ENCODE data around the gene RGS6.

Gene RGS6

GRCh38 chr14:72308967-72309485 lies 376.8 kb downstream of the RGS6 start:
- no peak for TF ChIP-seq CTCF (IDR thresholded peaks at IDR 0.05)
- H3K4me3 ChIP-seq, result no peak overlapping the region
- H3K36me3 ChIP-seq, result no peaks in the 10 kb centered on the region
- DNase-seq, result no peak
- peaks cover 0 to 41% (median 12%) of the 10 kb centered on the region in 4 donors for H3K4me1 ChIP-seq
- intact Hi-C loops (cut with DNase I; ENCODE audit: low total_unique reads), result no loop called here
- H3K27ac ChIP-seq, result no peak overlapping the region
- peaks cover 0 to 9% (median 0%) of the 10 kb centered on the region in 3 donors for H3K9me3 ChIP-seq
- no peaks in the 10 kb centered on the region for H3K27me3 ChIP-seq

- no peak for DNase-seq
- no peak for TF ChIP-seq CTCF (IDR thresholded peaks at IDR 0.05)
- peaks cover 0 to 46% (median 12%) of the 10 kb centered on the region in 4 donors for H3K4me1 ChIP-seq
Measured at GRCh38 chr14:72311116-72311515, 378.9 kb downstream of the RGS6 start.

GRCh38 chr14:72311516-72311915 lies 379.3 kb downstream of the RGS6 start:
- Histone ChIP-seq H3K27me3 (no peaks in the 10 kb centered on the region), H3K4me3 (no peak overlapping the region), H3K36me3 (no peaks in the 10 kb centered on the region), H3K9me3 (no peaks in the 10 kb centered on the region), H3K4me1 (peaks cover 0 to 46% (median 12%) of the 10 kb centered on the region in 4 donors), H3K27ac (peak overlapping the region in 1 of 2 donors; percentile 41)
- TF ChIP-seq CTCF (IDR thresholded peaks at IDR 0.05), result no peak
- intact Hi-C loops (cut with DNase I; ENCODE audit: low total_unique reads), result no loop called here
- DNase-seq, result no peak

More at GRCh38 chr14:72311116-72311515, 378.9 kb downstream of the RGS6 start:
- peak overlapping the region; percentile 24 to 41 for H3K27ac ChIP-seq
- H3K27me3 ChIP-seq, result no peaks in the 10 kb centered on the region
- H3K36me3 ChIP-seq, result no peaks in the 10 kb centered on the region
- intact Hi-C loops (cut with DNase I; ENCODE audit: low total_unique reads), result no loop called here
- H3K4me3 ChIP-seq, result no peak overlapping the region
- H3K9me3 ChIP-seq, result peaks cover 0 to 3% (median 0%) of the 10 kb centered on the region in 3 donors

GRCh38 chr14:72314808-72315435 lies 382.7 kb downstream of the RGS6 start:
- no peak overlapping the region for H3K4me3 ChIP-seq
- H3K27me3 ChIP-seq, result no peaks in the 10 kb centered on the region
- no peaks in the 10 kb centered on the region for H3K36me3 ChIP-seq
- no peak for TF ChIP-seq CTCF (IDR thresholded peaks at IDR 0.05)
- intact Hi-C loops (cut with DNase I; ENCODE audit: low total_unique reads), result no loop called here
- DNase-seq, result no peak
- peaks cover 0 to 34% (median 12%) of the 10 kb centered on the region in 4 donors for H3K4me1 ChIP-seq
- H3K9me3 ChIP-seq, result no peaks in the 10 kb centered on the region
- H3K27ac ChIP-seq, result no peak overlapping the region

GRCh38 chr14:72315714-72316113 lies 383.5 kb downstream of the RGS6 start:
- no peak for TF ChIP-seq CTCF (IDR thresholded peaks at IDR 0.05)
- no peak for DNase-seq
- Histone ChIP-seq H3K36me3 (no peaks in the 10 kb centered on the region), H3K4me1 (peaks cover 0 to 26% (median 11%) of the 10 kb centered on the region in 4 donors), H3K4me3 (no peak overlapping the region), H3K9me3 (no peaks in the 10 kb centered on the region), H3K27ac (no peak overlapping the region), H3K27me3 (no peaks in the 10 kb centered on the region)
- intact Hi-C loops (cut with DNase I; ENCODE audit: low total_unique reads), result no loop called here
